Measurements from ENCODE around the gene ZNF664.

GRCh38 chr12:124030008-124030407 is 57.0 kb downstream of the ZNF664 start:
- TF ChIP-seq CTCF (IDR thresholded peaks at IDR 0.05), result no peak
- TF ChIP-seq POLR2A (IDR thresholded peaks at IDR 0.05; ENCODE audit: low read depth), result no peak
- TF ChIP-seq POLR2AphosphoS5 (IDR thresholded peaks at IDR 0.05), result no peak
- no peak for TF ChIP-seq EP300 (IDR thresholded peaks at IDR 0.05)
